ENCODE data around the gene SLC38A1. TPM values are rescaled to one million over a fixed set of nuclear protein-coding genes. Genes with fewer than 3 reads are reported as not detected.

SLC38A1 gene
- total RNA-seq, 1 experiment from 2014 or later, result 155 TPM

- H3K36me3 ChIP-seq (ENCODE audit: control insufficient read depth in 1 of 2, insufficient read depth in 2 of 2, low read length in 2 of 2), result peaks cover 0 to 20% of the 10 kb centered on the region in 2 experiments; a peak in 1 of 4 replicates
- H3K79me2 ChIP-seq (ENCODE audit: insufficient read depth, low read length), result peaks cover 73% of the 10 kb centered on the region
- peaks cover 29 to 47% of the 10 kb centered on the region in 2 experiments for H3K4me1 ChIP-seq (ENCODE audit: control insufficient read depth in 1 of 2, insufficient read depth in 2 of 2, low read length in 2 of 2)
- ChIA-PET CTCF (no interaction called here), RAD21 (ENCODE audit: low non-redundant PET in 1 of 2, low total read pairs in 2 of 2, uncharacterized antibody in 2 of 2, unreplicated experiment in 2 of 2) (no interaction called here), POLR2A (no interaction called here)
- H3K27ac ChIP-seq (ENCODE audit: low read depth, low read length), result no peak overlapping the region
- peaks cover 3% of the 10 kb centered on the region; the same call in 1 of the 2 replicates for H4K20me1 ChIP-seq (ENCODE audit: insufficient read depth)
- H3K4me2 ChIP-seq (ENCODE audit: low read length), result no peak overlapping the region
- TF ChIP-seq EZH2 (IDR thresholded peaks at IDR 0.05), result no peak
- TF ChIP-seq ELF1 (IDR thresholded peaks at IDR 0.05; ENCODE audit: borderline replicate concordance, low read depth), result no peak
- no peak for TF ChIP-seq ZNF274 (IDR thresholded peaks at IDR 0.05; ENCODE audit: low read depth, low read length)
- no peak for TF ChIP-seq CBX3 (IDR thresholded peaks at IDR 0.05; ENCODE audit: low read depth)
- no peak for TF ChIP-seq CEBPB (IDR thresholded peaks at IDR 0.05; ENCODE audit: low read depth)
- TF ChIP-seq FOSL1 (IDR thresholded peaks at IDR 0.05; ENCODE audit: low read depth), result no peak
- no peak for TF ChIP-seq SIN3A (IDR thresholded peaks at IDR 0.05; ENCODE audit: low read depth)
- no peak for TF ChIP-seq EGR1 (IDR thresholded peaks at IDR 0.05; ENCODE audit: low read depth)
- no peak for TF ChIP-seq MAX (IDR thresholded peaks at IDR 0.05)
- TF ChIP-seq, protein P1, sequence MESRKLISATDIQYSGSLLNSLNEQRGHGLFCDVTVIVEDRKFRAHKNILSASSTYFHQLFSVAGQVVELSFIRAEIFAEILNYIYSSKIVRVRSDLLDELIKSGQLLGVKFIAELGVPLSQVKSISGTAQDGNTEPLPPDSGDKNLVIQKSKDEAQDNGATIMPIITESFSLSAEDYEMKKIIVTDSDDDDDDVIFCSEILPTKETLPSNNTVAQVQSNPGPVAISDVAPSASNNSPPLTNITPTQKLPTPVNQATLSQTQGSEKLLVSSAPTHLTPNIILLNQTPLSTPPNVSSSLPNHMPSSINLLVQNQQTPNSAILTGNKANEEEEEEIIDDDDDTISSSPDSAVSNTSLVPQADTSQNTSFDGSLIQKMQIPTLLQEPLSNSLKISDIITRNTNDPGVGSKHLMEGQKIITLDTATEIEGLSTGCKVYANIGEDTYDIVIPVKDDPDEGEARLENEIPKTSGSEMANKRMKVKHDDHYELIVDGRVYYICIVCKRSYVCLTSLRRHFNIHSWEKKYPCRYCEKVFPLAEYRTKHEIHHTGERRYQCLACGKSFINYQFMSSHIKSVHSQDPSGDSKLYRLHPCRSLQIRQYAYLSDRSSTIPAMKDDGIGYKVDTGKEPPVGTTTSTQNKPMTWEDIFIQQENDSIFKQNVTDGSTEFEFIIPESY (IDR thresholded peaks at IDR 0.05; ENCODE audit: extremely low read depth, insufficient replicate concordance, low read length), result no peak
- no peak for TF ChIP-seq SRF (IDR thresholded peaks at IDR 0.05; ENCODE audit: low read depth)
- TF ChIP-seq CTCF (IDR thresholded peaks at IDR 0.05 in 2 of 3, conservative IDR thresholded peaks at IDR 0.05 in 1 of 3; ENCODE audit: borderline replicate concordance in 1 of 3, insufficient read depth in 1 of 3, low read depth in 2 of 3, low read length in 2 of 3), result no peak
- TF ChIP-seq YY1 (IDR thresholded peaks at IDR 0.05; ENCODE audit: extremely low read depth, insufficient replicate concordance, low read depth, low read length), result no peak
- no peak overlapping the region for H2AFZ ChIP-seq (ENCODE audit: low read depth, low read length, poor library complexity, severe bottlenecking)
- BruUV-seq (replicated peaks), result no TSS peak
- DNase-seq (ENCODE audit: low read depth, low spot score) (no peak), ATAC-seq (no peak)
- H3K4me3 ChIP-seq (replicated peaks in 1 of 2; ENCODE audit: low read depth in 1 of 2, low read length in 2 of 2), result no peak overlapping the region
- intact Hi-C loops (cut with micrococcal nuclease), result no loop called here
- H3K27me3 ChIP-seq (ENCODE audit: insufficient read depth, low read length), result no peaks in the 10 kb centered on the region
- H3K9ac ChIP-seq (ENCODE audit: low read length), result no peak overlapping the region
- no peaks in the 10 kb centered on the region for H3K9me3 ChIP-seq (ENCODE audit: control insufficient read depth in 1 of 2, insufficient read depth in 1 of 2, low read depth in 1 of 2, low read length in 2 of 2)
- no peaks in the 10 kb centered on the region for H3K9me2 ChIP-seq (ENCODE audit: insufficient read depth)
Measured at GRCh38 chr12:46218322-46219095, 50.3 kb downstream of the SLC38A1 start.

Measured in HCT116 (cell line).